Skeletal muscle tissue (tissue), 4 donors: ENCODE results near the gene LCE3C. TPM values are rescaled to one million over a fixed set of nuclear protein-coding genes. Genes with fewer than 3 reads are reported as not detected.
"Not testable (repeated sequence)": the region's sequence is repeated elsewhere in the genome, so short reads cannot be mapped to it uniquely, and the experiment has no call there.

Experiments
- H3K27ac ChIP-seq: one replicate; pipeline ENCODE4 v1.7.0; 2013; ENCODE audit warnings: mild to moderate bottlenecking, low read depth, low read length, inconsistent platforms
- H3K27me3 ChIP-seq, 3 donors: one replicate each; pipeline ENCODE4 v1.7.0; 2013; ENCODE audit warnings: low read length in 3 of 3; ENCODE audit not compliant: control insufficient read depth in 3 of 3, insufficient read depth in 3 of 3
- H3K36me3 ChIP-seq, 3 donors: one replicate each; pipeline ENCODE4 v1.7.0; 2013; ENCODE audit warnings: low read length in 3 of 3; ENCODE audit not compliant: control insufficient read depth in 3 of 3, insufficient read depth in 3 of 3
- H3K4me1 ChIP-seq, 3 donors: one replicate each; pipeline ENCODE4 v1.7.0; 2013; ENCODE audit warnings: low read length in 3 of 3, mild to moderate bottlenecking in 3 of 3; ENCODE audit not compliant: control insufficient read depth in 3 of 3, insufficient read depth in 3 of 3
- H3K4me3 ChIP-seq, 3 donors: one replicate each; pipeline ENCODE4 v1.7.0; 2013; ENCODE audit warnings: low read length in 3 of 3
- H3K9ac ChIP-seq, 3 donors: one replicate each; pipeline ENCODE4 v1.7.0; 2013; ENCODE audit warnings: low read length in 3 of 3, mild to moderate bottlenecking in 3 of 3, moderate library complexity in 2 of 3, low read depth in 1 of 3
- H3K9me3 ChIP-seq, 3 donors: one replicate each; pipeline ENCODE4 v1.7.0; 2013; ENCODE audit warnings: low read length in 3 of 3; ENCODE audit not compliant: control insufficient read depth in 3 of 3
- total RNA-seq: library from RNA; depleted of rRNA; stranded (reverse); fragments of >200 nt; gene quantifications from one replicate; pipeline ENCODE4 v1.2.3, GENCODE V29; 2014
- donor health status: Osteomylitis.

The LCE3C gene
- total RNA-seq: not detected

GRCh38 chr1:152599934-152600333 lies at the start of gene LCE3C:
Gene LCE3C (plus strand): TSS chr1:152600234. CDS start chr1:152600732, 498 bp downstream.
- H3K4me1 ChIP-seq: no peaks in the 10 kb centered on the region

GRCh38 chr1:152565115-152565514 lies 34.9 kb upstream of the LCE3C start:
- Histone ChIP-seq H3K27me3 (no peaks in the 10 kb centered on the region), H3K9ac (no peak overlapping the region), H3K4me1 (no peaks in the 10 kb centered on the region), H3K9me3 (peaks cover 0 to 3% (median 0%) of the 10 kb centered on the region in 3 donors), H3K4me3 (no peak overlapping the region), H3K27ac (no peak overlapping the region), H3K36me3 (no peaks in the 10 kb centered on the region)

More at GRCh38 chr1:152599934-152600333, at the start of gene LCE3C:
- H3K9ac ChIP-seq: no peak within 1 kb of the TSS
- H3K36me3 ChIP-seq: no peaks in the 10 kb centered on the region
- no peaks in the 10 kb centered on the region for H3K9me3 ChIP-seq
- no peak within 1 kb of the TSS for H3K4me3 ChIP-seq
- H3K27ac ChIP-seq: no peak within 1 kb of the TSS
- no peaks in the 10 kb centered on the region for H3K27me3 ChIP-seq

- Histone ChIP-seq H3K9ac (no peak overlapping the region), H3K36me3 (no peaks in the 10 kb centered on the region), H3K4me3 (no peak overlapping the region), H3K4me1 (no peaks in the 10 kb centered on the region), H3K27me3 (no peaks in the 10 kb centered on the region), H3K9me3 (peaks cover 0 to 7% (median 0%) of the 10 kb centered on the region in 3 donors), H3K27ac (no peak overlapping the region)
Observed at GRCh38 chr1:152565535-152566215, 34.4 kb upstream of the LCE3C start.

- Histone ChIP-seq H3K27me3 (no peaks in the 10 kb centered on the region), H3K9me3 (peaks cover 0 to 7% (median 0%) of the 10 kb centered on the region in 3 donors), H3K36me3 (no peaks in the 10 kb centered on the region), H3K27ac (no peak within 1 kb of the TSS), H3K9ac (no peak within 1 kb of the TSS), H3K4me1 (no peaks in the 10 kb centered on the region), H3K4me3 (no peak within 1 kb of the TSS)
Observed at GRCh38 chr1:152566681-152567080, 33.4 kb upstream of the LCE3C start, which contains the start of gene LCE3E. Gene LCE3E (minus strand): TSS chr1:152566780. CDS start chr1:152566208, 572 bp downstream.

GRCh38 chr1:152577168-152577567 lies 22.9 kb upstream of the LCE3C start:
- Histone ChIP-seq H3K36me3 (no peaks in the 10 kb centered on the region), H3K4me1 (no peaks in the 10 kb centered on the region), H3K27me3 (no peaks in the 10 kb centered on the region), H3K4me3 (no peak overlapping the region), H3K9ac (no peak overlapping the region), H3K9me3 (no peaks in the 10 kb centered on the region), H3K27ac (no peak overlapping the region)

- H3K9ac ChIP-seq, H3K36me3 ChIP-seq, H3K9me3 ChIP-seq, H3K27me3 ChIP-seq, H3K4me3 ChIP-seq, H3K27ac ChIP-seq, H3K4me1 ChIP-seq: not testable (repeated sequence)
Observed at GRCh38 chr1:152579526-152579925, 20.5 kb upstream of the LCE3C start.

GRCh38 chr1:152580433-152580832 lies 19.6 kb upstream of the LCE3C start, which contains the start of gene LCE3D:
Gene LCE3D (minus strand): TSS chr1:152580516. CDS start chr1:152579936, 580 bp downstream.
- H3K36me3 ChIP-seq: no peaks in the 10 kb centered on the region
- no peaks in the 10 kb centered on the region for H3K9me3 ChIP-seq
- no peak within 1 kb of the TSS for H3K4me3 ChIP-seq
- H3K9ac ChIP-seq: no peak within 1 kb of the TSS
- no peak within 1 kb of the TSS for H3K27ac ChIP-seq
- H3K27me3 ChIP-seq: no peaks in the 10 kb centered on the region
- H3K4me1 ChIP-seq: no peaks in the 10 kb centered on the region

- Histone ChIP-seq H3K36me3 (no peaks in the 10 kb centered on the region), H3K9ac (no peak overlapping the region), H3K4me3 (no peak overlapping the region), H3K27ac (no peak overlapping the region), H3K4me1 (no peaks in the 10 kb centered on the region), H3K27me3 (no peaks in the 10 kb centered on the region), H3K9me3 (no peaks in the 10 kb centered on the region)
Observed at GRCh38 chr1:152582647-152583046, 17.4 kb upstream of the LCE3C start.

GRCh38 chr1:152585586-152585985 lies 14.4 kb upstream of the LCE3C start:
- no peak overlapping the region for H3K4me3 ChIP-seq

GRCh38 chr1:152596986-152597385 lies 3.0 kb upstream of the LCE3C start:
- no peak overlapping the region for H3K4me3 ChIP-seq
- no peaks in the 10 kb centered on the region for H3K27me3 ChIP-seq
- no peaks in the 10 kb centered on the region for H3K36me3 ChIP-seq
- H3K9me3 ChIP-seq: no peaks in the 10 kb centered on the region
- H3K4me1 ChIP-seq: no peaks in the 10 kb centered on the region
- H3K9ac ChIP-seq: no peak overlapping the region
- no peak overlapping the region for H3K27ac ChIP-seq

More at GRCh38 chr1:152585586-152585985, 14.4 kb upstream of the LCE3C start:
- Histone ChIP-seq H3K9me3 (no peaks in the 10 kb centered on the region), H3K27ac (no peak overlapping the region), H3K9ac (no peak overlapping the region), H3K36me3 (no peaks in the 10 kb centered on the region), H3K27me3 (no peaks in the 10 kb centered on the region), H3K4me1 (no peaks in the 10 kb centered on the region)
